Activated naive CD8-positive, alpha-beta T cell treated with anti-CD3 and anti-CD28 coated beads, Interleukin-2, amount 10 ng/mL, durations not matched to agents 7 days and 5 days (primary cell): Measurements from ENCODE around the gene INPP1. TPM values are rescaled to one million over a fixed set of nuclear protein-coding genes. Genes with fewer than 3 reads are reported as not detected.

Experiments used
- ATAC-seq: fragments of 150-1000 bp; cut with Tn5 transposase; one replicate; pipeline ENCODE4 v1.10.0; 2021; ENCODE audit warnings: low read depth, moderate library complexity
- POLR2A ChIA-PET: fragments of 350-600 bp; sonication (Branson Sonifier 250); formaldehyde crosslinking; loops from one replicate; lab custom pipeline; 2021; ENCODE audit warnings: antibody characterized with exemption; lab: Charles Lee
- DNase-seq: peaks from one replicate; pipeline ENCODE4 v3.0.0; 2021
- H3K27ac Mint-ChIP-seq: one replicate; pipeline ENCODE4 v1.8.0; 2022; ENCODE audit warnings: mild to moderate bottlenecking, mixed read lengths
- H3K27me3 Mint-ChIP-seq: one replicate; pipeline ENCODE4 v1.8.0; 2022; ENCODE audit warnings: mild to moderate bottlenecking, moderate library complexity, mixed read lengths
- H3K36me3 Mint-ChIP-seq: one replicate; pipeline ENCODE4 v1.8.0; 2021; ENCODE audit warnings: mild to moderate bottlenecking, mixed read lengths
- H3K4me1 Mint-ChIP-seq: one replicate; pipeline ENCODE4 v1.8.0; 2021; ENCODE audit warnings: mixed read lengths
- H3K4me3 Mint-ChIP-seq: one replicate; pipeline ENCODE4 v1.8.0; 2022; ENCODE audit warnings: mild to moderate bottlenecking, moderate library complexity, mixed read lengths
- H3K9me3 Mint-ChIP-seq: one replicate; pipeline ENCODE4 v1.8.0; 2021; ENCODE audit warnings: mixed read lengths
- total RNA-seq, 2 experiments: library from RNA; stranded (reverse); gene quantifications; one replicate each; pipeline ENCODE4 v1.2.3, GENCODE V29; 2021

INPP1 gene
- total RNA-seq, 2 experiments from 2014 or later, result 8.7 to 9.7 TPM

DNA sequence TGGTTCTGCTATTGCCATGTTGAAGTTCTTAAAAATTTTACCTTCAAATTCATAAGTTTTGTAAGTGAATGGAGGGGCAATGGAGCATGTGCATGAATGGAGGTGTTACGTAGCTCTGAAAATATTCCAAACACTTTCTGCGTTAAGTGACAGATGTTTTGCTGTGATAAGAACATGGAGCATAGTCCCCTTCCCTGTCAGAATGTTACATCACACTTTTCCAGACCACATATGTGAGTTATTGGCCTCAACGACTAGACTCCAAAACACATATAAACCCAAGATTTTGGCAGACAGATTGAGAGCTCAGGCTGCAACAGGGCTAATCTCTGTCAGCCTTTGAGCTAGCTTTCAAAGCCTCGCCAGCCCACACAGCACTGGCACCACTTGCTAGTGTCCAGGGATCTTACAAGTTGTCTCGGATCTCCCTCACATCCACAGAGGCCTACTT lies 37.6 kb downstream of the INPP1 start:
- Mint-ChIP-seq H3K36me3 (no peaks in the 10 kb centered on the region), H3K4me3 (no peak overlapping the region), H3K9me3 (no peaks in the 10 kb centered on the region), H3K4me1 (no peaks in the 10 kb centered on the region), H3K27me3 (no peaks in the 10 kb centered on the region), H3K27ac (no peak overlapping the region)
- DNase-seq (no peak), ATAC-seq (no peak)
- POLR2A ChIA-PET, result no interaction called here

DNA sequence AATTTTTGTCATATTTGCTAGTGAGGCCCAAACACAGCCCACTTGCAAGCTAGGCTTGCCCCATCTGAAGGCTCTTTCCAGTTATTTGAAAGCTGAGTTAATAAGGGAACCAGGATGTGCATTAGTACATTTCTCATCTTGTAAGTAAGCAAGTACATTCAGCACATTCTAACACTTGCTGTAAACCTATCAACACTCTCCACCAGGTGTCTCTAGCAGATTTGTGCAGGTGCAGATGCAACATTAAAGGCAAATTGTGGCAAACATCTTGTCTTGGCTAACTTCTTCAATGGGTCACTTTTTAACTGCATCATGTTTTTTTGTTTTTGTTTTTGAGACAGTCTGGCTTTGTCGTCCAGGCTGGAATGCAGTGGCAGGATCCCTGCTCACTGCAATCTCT lies 39.5 kb downstream of the INPP1 start:
- Mint-ChIP-seq H3K9me3 (no peaks in the 10 kb centered on the region), H3K36me3 (no peaks in the 10 kb centered on the region), H3K4me3 (no peak overlapping the region), H3K4me1 (no peaks in the 10 kb centered on the region), H3K27ac (no peak overlapping the region), H3K27me3 (no peaks in the 10 kb centered on the region)
- no peak for DNase-seq
- peak; percentile 85 for ATAC-seq
- POLR2A ChIA-PET, result no interaction called here

DNA sequence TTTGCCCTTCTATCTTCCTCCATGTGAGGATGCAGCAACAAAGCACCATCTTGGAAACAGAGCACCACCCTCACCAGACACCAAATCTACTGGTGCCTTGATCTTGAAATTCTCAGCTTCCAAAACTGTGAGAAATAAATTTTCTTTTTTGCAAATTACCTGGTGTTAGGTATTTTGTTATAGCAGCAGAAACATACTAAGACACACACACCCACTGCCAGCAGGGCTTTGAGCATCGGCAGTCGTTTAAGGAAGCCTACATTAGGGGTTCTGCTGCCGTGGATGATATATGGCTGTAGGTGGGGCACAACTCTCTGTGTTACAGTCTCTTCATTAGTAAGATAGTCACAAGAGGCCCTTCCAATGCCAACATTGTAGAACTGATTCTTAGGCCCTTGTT lies 44.0 kb downstream of the INPP1 start:
- POLR2A ChIA-PET, result no interaction called here
- Mint-ChIP-seq H3K36me3 (no peaks in the 10 kb centered on the region), H3K27ac (no peak overlapping the region), H3K27me3 (peaks cover 9% of the 10 kb centered on the region), H3K4me1 (no peaks in the 10 kb centered on the region), H3K9me3 (no peaks in the 10 kb centered on the region), H3K4me3 (no peak overlapping the region)
- DNase-seq, result no peak
- ATAC-seq, result no peak

DNA sequence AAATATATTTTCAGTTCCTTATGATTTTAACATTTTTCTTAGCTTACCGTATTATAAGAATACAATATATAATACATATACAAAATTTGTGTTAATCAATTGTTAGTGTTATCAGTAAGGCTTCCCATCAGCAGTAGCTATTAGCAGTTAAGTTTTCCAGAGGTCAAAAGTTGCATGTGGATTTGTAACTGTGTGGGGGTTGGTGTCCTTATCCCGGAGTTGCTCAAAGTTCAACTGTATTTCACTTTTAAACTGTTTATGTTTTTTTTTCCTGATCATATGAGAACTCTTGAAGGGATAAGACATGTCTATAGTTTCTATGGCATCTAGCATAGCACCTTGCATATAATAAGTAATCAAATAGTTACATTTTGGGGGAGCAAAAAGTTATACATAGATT lies 52.9 kb downstream of the INPP1 start:
- Mint-ChIP-seq H3K9me3 (peaks cover 2% of the 10 kb centered on the region), H3K4me3 (no peak overlapping the region), H3K4me1 (no peaks in the 10 kb centered on the region), H3K27ac (no peak overlapping the region), H3K36me3 (no peaks in the 10 kb centered on the region), H3K27me3 (peaks cover 18% of the 10 kb centered on the region)
- ATAC-seq (no peak), DNase-seq (no peak)
- POLR2A ChIA-PET, result interaction anchor here (1.1 kb wide), 1 partner anchor 51 kb away, joined by 3 read pairs; no protein-coding TSS in a partner anchor

DNA sequence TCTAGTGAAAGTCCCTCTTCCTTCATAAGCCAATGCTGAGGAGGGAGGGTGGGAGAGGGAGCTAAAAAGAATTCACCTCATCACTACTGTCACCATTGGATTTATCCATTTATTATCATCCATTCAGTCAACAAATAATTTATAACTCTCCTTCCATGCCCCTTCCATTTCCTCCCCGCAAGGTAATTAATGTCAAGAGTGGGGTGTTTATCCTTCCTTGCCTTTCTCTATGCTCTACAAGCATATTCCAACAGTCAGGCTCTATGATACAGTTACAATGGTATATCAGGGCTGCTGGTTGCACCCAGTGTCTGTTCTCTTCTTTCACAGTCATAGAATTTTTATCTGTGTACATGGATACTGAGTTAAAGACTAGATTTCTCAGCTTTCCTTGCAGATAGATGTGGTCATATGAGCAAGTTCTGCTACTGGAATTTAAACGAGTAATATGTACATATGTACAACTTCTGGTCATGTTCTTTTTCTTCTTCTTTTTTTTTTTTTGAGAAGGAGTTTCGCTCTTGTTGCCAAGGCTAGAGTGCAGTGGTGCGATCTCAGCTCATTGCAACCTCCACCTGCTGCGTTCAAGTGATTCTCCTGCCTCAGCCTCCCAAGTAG lies 59.7 kb downstream of the INPP1 start:
- peaks cover 2% of the 10 kb centered on the region for H3K36me3 Mint-ChIP-seq
- H3K9me3 Mint-ChIP-seq, result peaks cover 2% of the 10 kb centered on the region
- no peak overlapping the region for H3K27ac Mint-ChIP-seq
- no peaks in the 10 kb centered on the region for H3K27me3 Mint-ChIP-seq
- POLR2A ChIA-PET, result no interaction called here
- peaks cover 5% of the 10 kb centered on the region for H3K4me1 Mint-ChIP-seq
- no peak for ATAC-seq
- H3K4me3 Mint-ChIP-seq, result no peak overlapping the region
- no peak for DNase-seq

DNA sequence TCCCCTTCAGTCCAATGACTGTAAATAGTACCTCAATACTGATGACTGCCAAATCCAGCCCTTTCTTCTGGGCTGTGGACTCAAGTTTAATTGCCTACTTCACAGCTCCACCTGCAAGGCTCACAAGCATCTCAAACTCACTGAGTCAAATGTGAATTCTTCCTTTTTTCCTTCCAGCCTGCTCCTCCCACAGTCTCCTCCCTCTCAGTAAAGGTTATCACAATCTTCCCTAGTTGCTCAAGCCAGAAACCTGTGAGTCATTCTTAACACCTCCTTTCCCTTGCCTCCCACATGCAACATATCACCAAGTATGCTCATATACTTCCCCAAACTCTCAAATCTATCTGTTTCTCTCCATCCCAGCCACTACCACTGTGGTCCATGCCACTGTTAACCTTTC lies 61.1 kb downstream of the INPP1 start:
- Mint-ChIP-seq H3K36me3 (peaks cover 2% of the 10 kb centered on the region), H3K27me3 (no peaks in the 10 kb centered on the region), H3K4me3 (no peak overlapping the region), H3K9me3 (peaks cover 2% of the 10 kb centered on the region), H3K4me1 (peaks cover 7% of the 10 kb centered on the region), H3K27ac (no peak overlapping the region)
- POLR2A ChIA-PET, result no interaction called here
- DNase-seq (no peak), ATAC-seq (no peak)

DNA sequence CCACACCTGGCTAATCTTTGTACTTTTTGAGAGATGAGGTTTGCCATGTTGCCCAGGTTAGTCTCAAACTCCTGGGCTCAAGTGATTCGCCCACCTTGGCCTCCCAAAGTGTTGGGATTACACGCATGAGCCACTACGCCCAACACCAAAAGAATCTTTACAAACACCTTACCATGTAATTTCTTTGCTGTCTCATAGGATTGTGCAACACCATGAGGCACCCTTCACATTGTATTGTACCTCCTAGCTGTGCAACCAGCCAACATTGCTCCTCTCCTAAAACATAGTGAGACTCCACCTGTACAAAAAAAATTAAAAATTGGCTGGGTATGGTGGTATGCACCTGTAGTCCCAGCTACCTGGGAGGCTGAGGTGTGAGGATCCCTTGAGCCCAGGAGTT lies 61.7 kb downstream of the INPP1 start:
- no peak overlapping the region for H3K4me3 Mint-ChIP-seq
- H3K4me1 Mint-ChIP-seq, result peaks cover 13% of the 10 kb centered on the region
- peaks cover 2% of the 10 kb centered on the region for H3K36me3 Mint-ChIP-seq
- no peak overlapping the region for H3K27ac Mint-ChIP-seq
- peaks cover 2% of the 10 kb centered on the region for H3K9me3 Mint-ChIP-seq
- no peak for DNase-seq
- ATAC-seq, result no peak
- POLR2A ChIA-PET, result no interaction called here
- H3K27me3 Mint-ChIP-seq, result no peaks in the 10 kb centered on the region

DNA sequence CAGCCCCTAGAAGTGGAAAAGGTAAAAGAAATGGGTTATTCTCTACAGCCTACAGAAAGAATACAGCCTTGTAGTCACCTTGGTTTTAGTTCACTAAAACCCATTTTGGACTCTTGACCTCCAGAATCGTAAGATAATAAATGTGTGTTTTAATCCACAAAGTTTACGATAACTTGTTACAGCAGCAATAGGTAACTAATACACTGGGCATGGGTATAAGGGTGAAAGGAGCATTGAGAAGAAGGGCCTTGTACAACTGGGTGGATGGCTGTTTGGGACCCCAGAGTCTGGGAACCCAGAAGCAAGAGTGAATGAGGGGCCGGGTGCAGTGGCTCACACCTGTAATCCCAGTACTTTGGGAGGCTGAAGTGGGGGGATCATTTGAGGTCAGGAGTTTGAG lies 62.6 kb downstream of the INPP1 start:
- no peak overlapping the region for H3K27ac Mint-ChIP-seq
- DNase-seq (no peak), ATAC-seq (no peak)
- H3K36me3 Mint-ChIP-seq, result peaks cover 2% of the 10 kb centered on the region
- H3K4me1 Mint-ChIP-seq, result peaks cover 18% of the 10 kb centered on the region
- H3K9me3 Mint-ChIP-seq, result no peaks in the 10 kb centered on the region
- no peaks in the 10 kb centered on the region for H3K27me3 Mint-ChIP-seq
- POLR2A ChIA-PET, result interaction anchor here (1.3 to 2.1 kb wide), 2 partner anchors 10 to 27 kb away, joined by 5 to 18 read pairs; no protein-coding TSS in a partner anchor
- no peak overlapping the region for H3K4me3 Mint-ChIP-seq

DNA sequence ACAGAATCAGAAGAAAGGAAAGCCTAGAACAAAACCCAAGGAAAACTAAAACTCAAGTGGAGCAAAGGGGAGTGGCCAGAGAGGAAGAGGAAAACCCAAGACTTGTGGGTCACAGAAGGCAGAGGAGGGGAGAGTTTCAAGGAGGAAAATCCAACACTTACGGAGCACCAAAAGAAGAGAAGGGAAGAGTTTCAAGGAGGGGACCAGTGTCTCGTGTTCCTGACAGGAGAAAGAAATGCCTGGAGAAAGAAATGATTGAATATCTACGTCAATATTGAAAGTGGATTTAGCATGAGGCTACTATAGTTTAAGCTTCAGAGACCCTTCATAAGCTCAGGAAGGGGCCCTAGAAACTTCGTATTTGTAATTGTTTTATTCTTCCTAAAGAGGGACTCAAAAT lies 63.4 kb downstream of the INPP1 start:
- peaks cover 2% of the 10 kb centered on the region for H3K36me3 Mint-ChIP-seq
- no peak overlapping the region for H3K4me3 Mint-ChIP-seq
- no peaks in the 10 kb centered on the region for H3K9me3 Mint-ChIP-seq
- POLR2A ChIA-PET, result interaction anchor here (0.6 to 4.7 kb wide), 19 partner anchors 9 to 1274 kb away, joined by 3 to 46 read pairs (median 4); partner anchors contain the start of genes GLS, NAB1, NEMP2 and ORMDL1
- ATAC-seq (no peak), DNase-seq (no peak)
- H3K27ac Mint-ChIP-seq, result no peak overlapping the region
- H3K4me1 Mint-ChIP-seq, result peaks cover 25% of the 10 kb centered on the region
- no peaks in the 10 kb centered on the region for H3K27me3 Mint-ChIP-seq

DNA sequence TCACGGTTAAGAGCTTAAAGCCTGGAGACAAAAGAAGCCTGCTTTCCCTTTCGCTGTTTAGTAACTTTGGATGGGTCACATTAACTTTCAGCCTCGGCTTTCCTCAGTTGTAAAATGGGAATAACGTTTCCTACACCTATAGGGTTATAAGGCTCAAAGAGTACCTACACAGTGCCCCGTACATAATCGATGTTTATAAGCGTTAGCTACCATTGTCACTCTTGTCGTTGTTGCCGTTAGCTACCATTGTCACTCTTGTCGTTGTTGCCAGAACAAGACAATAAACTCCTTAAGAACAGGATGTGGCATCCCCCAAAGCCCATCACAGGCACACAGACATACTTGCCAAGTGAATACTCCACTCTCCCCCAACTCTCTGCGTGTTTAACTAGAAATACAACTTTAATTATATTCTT lies 63.9 kb downstream of the INPP1 start:
- Mint-ChIP-seq H3K36me3 (no peaks in the 10 kb centered on the region), H3K27me3 (no peaks in the 10 kb centered on the region), H3K4me1 (peaks cover 29% of the 10 kb centered on the region), H3K9me3 (no peaks in the 10 kb centered on the region), H3K4me3 (no peak overlapping the region), H3K27ac (no peak overlapping the region)
- POLR2A ChIA-PET, result interaction anchor here (0.6 to 4.7 kb wide), 19 partner anchors 9 to 1273 kb away, joined by 3 to 46 read pairs (median 4); partner anchors contain the start of genes GLS, NAB1, NEMP2 and ORMDL1
- DNase-seq (no peak), ATAC-seq (peak; percentile 50)

DNA sequence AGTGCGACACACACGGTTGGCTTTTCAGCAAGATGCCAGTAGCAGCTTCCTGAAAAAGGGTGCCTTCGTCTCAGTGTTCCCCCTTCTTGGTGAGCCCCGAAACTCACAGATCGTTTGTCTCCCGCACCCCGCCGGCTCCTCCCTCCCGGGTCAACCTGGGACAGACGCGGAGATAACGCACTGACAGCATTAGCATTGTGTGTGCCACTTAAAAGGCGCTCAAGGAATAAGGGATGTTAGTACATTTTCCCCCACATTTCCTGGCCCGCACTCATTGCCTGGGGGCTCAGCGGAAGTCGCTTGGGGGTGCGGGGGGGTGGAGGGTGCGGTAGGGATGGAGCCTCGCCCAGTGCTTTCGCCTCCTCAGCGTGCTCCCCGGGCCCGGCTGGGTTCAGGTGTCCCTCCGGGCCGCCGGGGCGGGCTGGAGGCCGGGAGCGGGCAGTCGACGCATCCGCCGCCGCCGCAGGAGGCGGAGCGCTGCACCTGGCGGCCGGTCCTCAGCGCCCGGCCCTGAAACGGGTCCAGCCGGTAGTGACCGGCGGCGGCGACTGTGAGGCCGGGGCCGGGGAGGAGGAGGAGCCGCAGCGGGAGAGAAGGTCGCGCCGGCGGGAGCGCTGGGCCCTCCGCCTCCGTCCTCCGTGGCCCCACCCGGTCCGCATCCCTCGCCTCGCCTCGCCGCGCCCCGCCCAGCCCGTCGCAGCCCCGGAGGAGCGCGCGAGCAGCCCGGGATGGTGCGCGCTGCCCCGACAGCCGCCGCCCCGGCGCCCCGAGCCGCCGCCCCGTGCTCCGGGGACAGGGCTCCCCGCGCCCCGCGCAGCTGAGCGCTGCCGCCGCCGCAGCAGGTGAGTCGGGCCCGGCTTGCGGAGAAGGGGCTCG lies 64.5 kb downstream of the INPP1 start, which contains the start of gene MFSD6:
TSS of gene MFSD6 (plus strand) at position 694 of the 876 bp plus-strand sequence. CDS start 27,675 bp downstream, outside the sequence.
- peak; percentile 60 for ATAC-seq

DNA sequence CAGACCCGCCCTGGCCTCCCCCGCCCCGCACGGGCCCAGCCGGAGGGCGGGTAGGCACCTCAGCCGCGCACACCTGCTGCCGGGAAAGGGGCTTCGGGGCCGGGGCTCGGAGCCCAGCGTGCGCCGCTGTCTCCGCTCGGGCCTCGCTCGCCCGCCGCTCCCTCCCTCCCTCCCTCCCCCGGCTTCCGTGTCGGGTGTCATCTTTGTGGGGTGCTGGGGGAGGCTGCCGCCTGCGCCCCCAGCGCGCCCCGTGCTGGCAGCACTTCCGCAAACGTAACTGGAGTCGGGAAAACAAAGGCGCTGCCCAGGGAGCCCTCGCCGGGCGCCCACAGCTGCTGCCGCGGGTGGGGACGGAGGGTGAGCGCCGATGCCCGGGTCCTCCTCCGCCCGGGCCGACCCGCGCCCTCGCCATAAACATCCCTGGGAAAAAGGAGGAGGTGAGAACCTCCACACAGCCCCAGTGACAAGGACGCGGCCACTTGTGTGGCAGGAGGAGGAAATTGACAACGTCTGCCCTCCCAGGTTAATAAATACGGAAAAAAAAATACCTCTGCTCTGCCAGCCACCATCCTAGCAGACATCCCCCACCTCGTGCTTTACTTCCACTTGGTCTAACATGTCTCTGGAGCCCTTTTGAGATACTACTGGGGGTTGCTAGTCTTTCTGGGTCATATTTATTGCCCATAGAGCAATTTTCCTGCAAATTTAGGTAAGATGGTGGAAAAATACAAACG lies 65.3 kb downstream of the INPP1 start:
- POLR2A ChIA-PET, result interaction anchor here (2.9 to 4.7 kb wide), 2 partner anchors 10 to 125 kb away, joined by 8 to 46 read pairs; partner anchors contain the start of gene NEMP2

More for the DNA sequence above, 64.5 kb downstream of the INPP1 start, which contains the start of gene MFSD6:
- Mint-ChIP-seq H3K27ac (peak within 1 kb of the TSS; percentile 95), H3K9me3 (no peaks in the 10 kb centered on the region), H3K36me3 (peaks cover under 1% of the 10 kb centered on the region), H3K4me1 (peaks cover 36% of the 10 kb centered on the region), H3K4me3 (peak within 1 kb of the TSS; percentile 91), H3K27me3 (no peaks in the 10 kb centered on the region)
- peak; percentile 79 for DNase-seq
- POLR2A ChIA-PET, result interaction anchor here (0.8 to 4.7 kb wide), 16 partner anchors 8 to 1273 kb away, joined by 3 to 46 read pairs (median 4); partner anchors contain the start of genes GLS, NEMP2, ORMDL1 and PMS1

More for the DNA sequence above, 65.3 kb downstream of the INPP1 start:
- H3K27me3 Mint-ChIP-seq, result no peaks in the 10 kb centered on the region
- H3K27ac Mint-ChIP-seq, result peak overlapping the region; percentile 95
- peaks cover 44% of the 10 kb centered on the region for H3K4me1 Mint-ChIP-seq
- DNase-seq (peak; percentile 79), ATAC-seq (peak; percentile 51)
- peaks cover 8% of the 10 kb centered on the region for H3K36me3 Mint-ChIP-seq
- H3K9me3 Mint-ChIP-seq, result no peaks in the 10 kb centered on the region
- H3K4me3 Mint-ChIP-seq, result peak overlapping the region; percentile 91
